B cell (primary cell): ENCODE measurements around the gene ZBTB40.

Experiments
- EZH2 ChIP-seq: IDR thresholded peaks from 2 replicates; pipeline ENCODE4 v1.6.1; 2012; ENCODE audit warnings: borderline replicate concordance, low read depth, mild to moderate bottlenecking, moderate library complexity, low read length; ENCODE audit not compliant: insufficient read depth, poor library complexity, severe bottlenecking
- TF ChIP-seq, protein P1 (sequence below): fragments of 200-600 bp; IDR thresholded peaks from one replicate; pipeline ENCODE4 v1.8.0; 2022; ENCODE audit warnings: antibody characterized with exemption, mild to moderate bottlenecking

DNA sequence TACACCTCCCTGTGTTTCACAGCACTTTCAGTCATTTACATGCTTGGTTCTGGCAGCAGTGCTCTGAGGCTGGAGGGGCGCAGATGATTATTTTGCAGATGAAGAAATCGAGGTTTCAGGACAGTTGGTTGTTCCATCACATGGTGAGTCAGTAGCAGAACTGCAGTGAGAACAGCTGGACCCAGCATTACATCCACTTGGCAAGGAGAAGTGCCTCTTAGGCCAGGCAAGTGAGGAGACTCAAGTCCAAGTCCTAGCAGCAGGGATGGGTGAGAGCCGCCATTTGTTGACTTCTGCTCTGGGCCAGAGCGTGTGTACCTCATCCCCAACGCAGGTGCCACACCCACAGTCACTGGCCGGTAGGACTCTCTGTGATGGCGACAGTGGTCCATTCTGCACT, 84.9 kb downstream of the ZBTB40 start:
- TF ChIP-seq, protein P1, sequence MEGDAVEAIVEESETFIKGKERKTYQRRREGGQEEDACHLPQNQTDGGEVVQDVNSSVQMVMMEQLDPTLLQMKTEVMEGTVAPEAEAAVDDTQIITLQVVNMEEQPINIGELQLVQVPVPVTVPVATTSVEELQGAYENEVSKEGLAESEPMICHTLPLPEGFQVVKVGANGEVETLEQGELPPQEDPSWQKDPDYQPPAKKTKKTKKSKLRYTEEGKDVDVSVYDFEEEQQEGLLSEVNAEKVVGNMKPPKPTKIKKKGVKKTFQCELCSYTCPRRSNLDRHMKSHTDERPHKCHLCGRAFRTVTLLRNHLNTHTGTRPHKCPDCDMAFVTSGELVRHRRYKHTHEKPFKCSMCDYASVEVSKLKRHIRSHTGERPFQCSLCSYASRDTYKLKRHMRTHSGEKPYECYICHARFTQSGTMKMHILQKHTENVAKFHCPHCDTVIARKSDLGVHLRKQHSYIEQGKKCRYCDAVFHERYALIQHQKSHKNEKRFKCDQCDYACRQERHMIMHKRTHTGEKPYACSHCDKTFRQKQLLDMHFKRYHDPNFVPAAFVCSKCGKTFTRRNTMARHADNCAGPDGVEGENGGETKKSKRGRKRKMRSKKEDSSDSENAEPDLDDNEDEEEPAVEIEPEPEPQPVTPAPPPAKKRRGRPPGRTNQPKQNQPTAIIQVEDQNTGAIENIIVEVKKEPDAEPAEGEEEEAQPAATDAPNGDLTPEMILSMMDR = no peak
- no peak for TF ChIP-seq EZH2
